ENCODE results near the gene PGPEP1.
A peak's percentile ranks its signal among the peaks of the same experiment; 100 is the strongest.
"Not testable (repeated sequence)": the region's sequence is repeated elsewhere in the genome, so short reads cannot be mapped to it uniquely, and the experiment has no call there.

Gene PGPEP1

DNA sequence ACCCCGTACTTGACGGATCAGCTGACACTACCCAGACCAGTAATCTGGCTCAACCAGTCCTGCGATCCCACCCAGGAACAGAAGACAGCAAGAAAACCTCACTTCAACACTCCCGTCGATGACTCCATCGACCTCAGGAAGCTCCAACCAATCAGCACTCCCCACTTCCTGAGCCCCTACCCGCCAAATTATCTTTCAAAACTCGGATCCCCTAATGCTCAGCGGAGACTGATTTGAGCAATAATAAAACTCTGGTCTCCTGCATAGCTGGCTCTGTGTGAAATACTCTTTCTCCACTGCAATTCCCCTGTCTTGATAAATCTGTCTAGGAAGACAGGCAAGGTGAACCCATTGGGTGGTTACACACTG lies 18.7 kb upstream of the PGPEP1 start:
- in situ Hi-C loops (cut with MboI; ENCODE audit: low sequenced_read_pairs, unreplicated experiment) = no loop called here
- no peak for DNase-seq (ENCODE audit: low spot score)
- TF ChIP-seq CTCF (IDR thresholded peaks at IDR 0.05; ENCODE audit: borderline replicate concordance, control extremely low read depth, extremely low read depth, insufficient read depth, missing control alignments) = no peak

DNA sequence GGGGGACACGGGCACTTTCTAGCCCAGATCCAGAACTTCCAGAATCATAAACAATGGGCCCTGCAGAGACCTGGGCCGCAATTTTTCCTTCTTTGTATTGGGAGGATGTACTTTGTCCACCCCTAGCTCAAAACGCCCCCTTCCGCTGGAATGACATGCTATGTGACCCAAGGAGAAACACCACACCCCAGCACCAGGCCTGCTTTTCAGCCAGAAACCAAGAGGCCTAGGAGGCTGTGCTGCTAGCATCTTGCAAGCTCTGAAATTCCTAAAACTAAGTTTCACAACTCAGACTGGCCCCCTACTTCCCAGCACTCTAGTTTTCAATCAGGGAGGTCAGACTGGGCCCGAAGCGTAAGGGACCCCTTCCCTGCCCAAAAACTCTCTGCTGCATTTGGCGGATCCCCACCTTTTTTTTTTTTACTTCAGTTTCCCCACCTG lies 18.1 kb upstream of the PGPEP1 start:
- in situ Hi-C loops (cut with MboI; ENCODE audit: low sequenced_read_pairs, unreplicated experiment) = no loop called here
- peak; percentile 20 for TF ChIP-seq CTCF (IDR thresholded peaks at IDR 0.05; ENCODE audit: borderline replicate concordance, control extremely low read depth, extremely low read depth, insufficient read depth, missing control alignments)
- peak; percentile 60 for DNase-seq (ENCODE audit: low spot score)

GRCh38 chr19:18322759-18323460 lies 17.5 kb upstream of the PGPEP1 start, which contains the start of gene LSM4:
Gene LSM4 (minus strand): TSS chr19:18323076. CDS start chr19:18323020, 56 bp downstream.
- TF ChIP-seq CTCF (IDR thresholded peaks at IDR 0.05; ENCODE audit: borderline replicate concordance, control extremely low read depth, extremely low read depth, insufficient read depth, missing control alignments) = peak; percentile 47
- in situ Hi-C loops (cut with MboI; ENCODE audit: low sequenced_read_pairs, unreplicated experiment) = no loop called here

GRCh38 chr19:18324373-18324731 lies 16.0 kb upstream of the PGPEP1 start:
- DNase-seq (ENCODE audit: low spot score); in situ Hi-C loops (cut with MboI; ENCODE audit: low sequenced_read_pairs, unreplicated experiment): not testable (repeated sequence)

More at GRCh38 chr19:18322759-18323460, 17.5 kb upstream of the PGPEP1 start, which contains the start of gene LSM4:
- peak; percentile 99 for DNase-seq (ENCODE audit: low spot score)

GRCh38 chr19:18326772-18327171 lies 13.6 kb upstream of the PGPEP1 start:
- in situ Hi-C loops (cut with MboI; ENCODE audit: low sequenced_read_pairs, unreplicated experiment) = loop anchor here (5.0 kb wide), 1 partner anchor 49 kb away; no protein-coding TSS in a partner anchor
- DNase-seq (ENCODE audit: low spot score) = no peak
- TF ChIP-seq CTCF (IDR thresholded peaks at IDR 0.05; ENCODE audit: borderline replicate concordance, control extremely low read depth, extremely low read depth, insufficient read depth, missing control alignments) = no peak

GRCh38 chr19:18328340-18329034 lies 11.9 kb upstream of the PGPEP1 start:
- in situ Hi-C loops (cut with MboI; ENCODE audit: low sequenced_read_pairs, unreplicated experiment) = loop anchor here (5.0 kb wide), 1 partner anchor 51 kb away; no protein-coding TSS in a partner anchor
- peak; percentile 77 for TF ChIP-seq CTCF (IDR thresholded peaks at IDR 0.05; ENCODE audit: borderline replicate concordance, control extremely low read depth, extremely low read depth, insufficient read depth, missing control alignments)
- peak; percentile 95 for DNase-seq (ENCODE audit: low spot score)

GRCh38 chr19:18329035-18329376 lies 11.4 kb upstream of the PGPEP1 start:
- no peak for TF ChIP-seq CTCF (IDR thresholded peaks at IDR 0.05; ENCODE audit: borderline replicate concordance, control extremely low read depth, extremely low read depth, insufficient read depth, missing control alignments)
- in situ Hi-C loops (cut with MboI; ENCODE audit: low sequenced_read_pairs, unreplicated experiment) = loop anchor here (5.0 kb wide), 1 partner anchor 52 kb away; no protein-coding TSS in a partner anchor
- DNase-seq (ENCODE audit: low spot score) = no peak

Measured in GM13976 (cell line).